Lung (tissue), 12 donors: ENCODE data around the gene CPT1C. TPM values are rescaled to one million over a fixed set of nuclear protein-coding genes. Genes with fewer than 3 reads are reported as not detected.

ENCODE experiments used
- ATAC-seq: fragments of 200-7000 bp; cut with Tn5 transposase; one replicate; pipeline ENCODE4 v1.9.1; 2020; ENCODE audit warnings: moderate number of reproducible peaks; ENCODE audit not compliant: insufficient read depth, low FRiP score
- DNase-seq, 3 donors: peaks; one replicate each; pipeline ENCODE4 v3.0.0-alpha.2; 2013 to 2017
- H3K27ac ChIP-seq, 2 donors: one replicate each; pipeline ENCODE4 v1.5.1; 2013; ENCODE audit warnings: mild to moderate bottlenecking in 2 of 2, moderate library complexity in 2 of 2, control low read depth in 1 of 2, inconsistent platforms in 1 of 2, low read depth in 1 of 2, low read length in 1 of 2
- H3K27me3 ChIP-seq, 3 donors: one replicate each; pipeline ENCODE4 v1.5.1; 2013; ENCODE audit warnings: low read length in 2 of 3; ENCODE audit not compliant: control insufficient read depth in 3 of 3, insufficient read depth in 3 of 3
- H3K36me3 ChIP-seq, 4 donors: one replicate each; pipeline ENCODE4 v1.5.1; 2013; ENCODE audit warnings: low read length in 4 of 4, mild to moderate bottlenecking in 1 of 4, moderate library complexity in 1 of 4; ENCODE audit not compliant: control insufficient read depth in 4 of 4, insufficient read depth in 4 of 4
- H3K4me1 ChIP-seq, 5 donors: one replicate each; pipeline ENCODE4 v1.5.1; 2013; ENCODE audit warnings: low read length in 5 of 5, mild to moderate bottlenecking in 2 of 5, moderate library complexity in 1 of 5; ENCODE audit not compliant: control insufficient read depth in 5 of 5, insufficient read depth in 5 of 5
- H3K4me3 ChIP-seq: one replicate; pipeline ENCODE4 v1.5.1; 2013; ENCODE audit warnings: mild to moderate bottlenecking, control low read depth, moderate library complexity
- H3K9ac ChIP-seq, 2 donors: one replicate each; pipeline ENCODE4 v1.5.1; 2013; ENCODE audit warnings: low read length in 2 of 2, control low read depth in 1 of 2; ENCODE audit not compliant: insufficient read depth in 1 of 2
- H3K9me3 ChIP-seq, 4 donors: one replicate each; pipeline ENCODE4 v1.5.1; 2013; ENCODE audit warnings: low read length in 3 of 4, mild to moderate bottlenecking in 1 of 4, moderate library complexity in 1 of 4; ENCODE audit not compliant: control insufficient read depth in 4 of 4, insufficient read depth in 3 of 4
- CTCF ChIP-seq: IDR thresholded peaks from 2 replicates; pipeline ENCODE4 v1.5.1; 2012; ENCODE audit warnings: mild to moderate bottlenecking; ENCODE audit errors: control extremely low read depth, extremely low read depth
- WGBS, 2 donors: extraction: QIAGEN DNeasy Blood & Tissue Kit; methylation state at CpG; one replicate each; pipeline ENCODE4 v1.1.7; 2013; 5-methylcytosine and 5-hydroxymethylcytosine counted together
- polyA plus RNA-seq, 2 donors: library from polyadenylated mRNA; stranded (reverse); fragments of 200-250 nt; gene quantifications; one replicate each; pipeline ENCODE4 v1.2.1, GENCODE V29; 2013
- total RNA-seq, 2 donors: library from RNA; depleted of rRNA in 1 of 2; stranded (reverse); fragments of >200 nt in 1 of 2; gene quantifications; one replicate each; pipeline ENCODE4 v1.2.1, GENCODE V29; 2014 to 2021
- donor health status: control.
- donor health status: control.
- donor health status: Bipolar disorder and iron deficiency.
- donor health status: healthy.
- donor health status: DM: yes; HTN: yes; CAD: no.

The CPT1C gene
- total and polyA plus RNA-seq, 4 donors: 2.7 to 5.9 (median 3.5) TPM

- peaks cover 0 to 2% (median 0%) of the 10 kb centered on the region in 4 donors for H3K9me3 ChIP-seq
- ATAC-seq (no peak), DNase-seq (no peak)
- no peak overlapping the region for H3K27ac ChIP-seq
- TF ChIP-seq CTCF: no peak
- WGBS, 2 donors: 94% methylated on average over 23 of the region's 23 CpGs
- no peaks in the 10 kb centered on the region for H3K27me3 ChIP-seq
- H3K9ac ChIP-seq: no peak overlapping the region
- no peaks in the 10 kb centered on the region for H3K36me3 ChIP-seq
- peaks cover 0 to 3% (median 0%) of the 10 kb centered on the region in 5 donors for H3K4me1 ChIP-seq
- H3K4me3 ChIP-seq: no peak overlapping the region
These were observed 54.0 kb downstream of the CPT1C start for GRCh38 chr19:49744946-49745381.

GRCh38 chr19:49746206-49746958, 55.5 kb downstream of the CPT1C start:
- H3K4me1 ChIP-seq: peaks cover 0 to 3% (median 0%) of the 10 kb centered on the region in 5 donors
- 48 to 53% methylated on average over 47 to 52 of the region's 52 CpGs for whole genome bisulfite sequencing, 2 donors
- no peaks in the 10 kb centered on the region for H3K27me3 ChIP-seq
- ATAC-seq (no peak), DNase-seq (peak in 1 of 3 donors; percentile 49)
- no peak overlapping the region for H3K4me3 ChIP-seq
- no peak overlapping the region for H3K9ac ChIP-seq
- H3K27ac ChIP-seq: no peak overlapping the region
- H3K9me3 ChIP-seq: peaks cover 0 to 2% (median 0%) of the 10 kb centered on the region in 4 donors
- no peak for TF ChIP-seq CTCF
- no peaks in the 10 kb centered on the region for H3K36me3 ChIP-seq

- Histone ChIP-seq H3K36me3 (no peaks in the 10 kb centered on the region), H3K4me3 (no peak overlapping the region), H3K27ac (no peak overlapping the region), H3K9ac (no peak overlapping the region), H3K4me1 (peaks cover 0 to 3% (median 0%) of the 10 kb centered on the region in 5 donors), H3K9me3 (no peaks in the 10 kb centered on the region), H3K27me3 (no peaks in the 10 kb centered on the region)
- no peak for TF ChIP-seq CTCF
- 84 to 87% methylated on average over 6 of the region's 6 CpGs for WGBS, 2 donors
- no peak for DNase-seq
- ATAC-seq: no peak
These were observed 58.3 kb downstream of the CPT1C start for GRCh38 chr19:49749055-49749716.
